Activated CD8-positive, alpha-beta T cell treated with anti-CD3 and anti-CD28 coated beads for 36 hours (primary cell): Measurements from ENCODE around the gene ATP2B2. TPM values are rescaled to one million over a fixed set of nuclear protein-coding genes. Genes with fewer than 3 reads are reported as not detected.

Experiments
- ATAC-seq: fragments of 200-7000 bp; cut with Tn5 transposase; one replicate; pipeline ENCODE4 v1.10.0; 2021; ENCODE audit warnings: mild to moderate bottlenecking, moderate library complexity
- CTCF ChIA-PET: fragments of 350-600 bp; sonication (Branson Sonifier 250); formaldehyde crosslinking; loops from one replicate; lab custom pipeline; 2021; ENCODE audit warnings: antibody characterized with exemption; lab: Charles Lee
- POLR2A ChIA-PET: fragments of 350-600 bp; sonication (Branson Sonifier 250); formaldehyde crosslinking; loops from one replicate; lab custom pipeline; 2021; ENCODE audit warnings: antibody characterized with exemption; lab: Charles Lee
- DNase-seq: peaks from one replicate; pipeline ENCODE4 v3.0.0-alpha.2; 2020
- H3K27ac Mint-ChIP-seq: one replicate; pipeline ENCODE4 v1.8.0; 2021; ENCODE audit warnings: mild to moderate bottlenecking, mixed read lengths
- H3K27me3 Mint-ChIP-seq: one replicate; pipeline ENCODE4 v1.8.0; 2021; ENCODE audit warnings: mixed read lengths
- H3K36me3 Mint-ChIP-seq: one replicate; pipeline ENCODE4 v1.8.0; 2021; ENCODE audit warnings: low read depth, mixed read lengths
- H3K4me1 Mint-ChIP-seq: one replicate; pipeline ENCODE4 v1.8.0; 2021; ENCODE audit warnings: low read depth, mixed read lengths
- H3K4me3 Mint-ChIP-seq: one replicate; pipeline ENCODE4 v1.8.0; 2021; ENCODE audit warnings: mild to moderate bottlenecking, moderate library complexity, mixed read lengths
- H3K9me3 Mint-ChIP-seq: one replicate; pipeline ENCODE4 v1.8.0; 2021; ENCODE audit warnings: mixed read lengths
- CTCF ChIP-seq: fragments of 200-600 bp; IDR thresholded peaks from one replicate; pipeline ENCODE4 v1.8.0; 2022; ENCODE audit warnings: antibody characterized with exemption, mild to moderate bottlenecking
- intact Hi-C: fragments of 100-400 bp; cut with micrococcal nuclease; formaldehyde crosslinking; loops from one replicate; pipeline ENCODE4 v1.10.0; 2022
- total RNA-seq, 2 experiments: library from RNA; stranded (reverse); gene quantifications; one replicate each; pipeline ENCODE4 v1.2.3, GENCODE V29; 2021

ATP2B2 gene
- total RNA-seq, 2 experiments from 2014 or later: not detected

DNA sequence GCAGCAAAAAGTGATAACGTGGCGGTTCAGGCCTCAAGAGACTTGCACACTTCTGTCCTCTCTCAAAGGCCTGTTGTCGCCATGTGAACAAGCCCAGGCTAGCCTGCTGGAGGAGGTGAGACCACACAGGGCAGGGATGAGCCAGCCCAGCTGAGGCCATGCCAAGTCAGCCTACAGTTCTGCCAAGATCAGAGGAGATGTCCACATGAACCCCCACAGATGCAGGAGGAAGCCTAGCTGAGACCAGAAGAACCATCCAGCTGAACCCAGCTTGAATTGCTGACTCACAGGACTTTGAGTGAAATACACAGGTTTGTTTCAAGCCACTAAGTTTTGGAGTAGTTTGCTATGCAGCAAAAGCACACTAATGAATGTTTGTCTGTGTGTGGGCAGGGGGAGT lies 134.2 kb downstream of the ATP2B2 start:
- Mint-ChIP-seq H3K27me3 (peaks cover 16% of the 10 kb centered on the region), H3K4me1 (peaks cover 16% of the 10 kb centered on the region), H3K4me3 (no peak overlapping the region), H3K9me3 (peaks cover 3% of the 10 kb centered on the region), H3K27ac (no peak overlapping the region), H3K36me3 (no peaks in the 10 kb centered on the region)
- no peak for TF ChIP-seq CTCF
- DNase-seq (no peak), ATAC-seq (no peak)
- intact Hi-C loops: no loop called here
- ChIA-PET CTCF (no interaction called here), POLR2A (no interaction called here)

DNA sequence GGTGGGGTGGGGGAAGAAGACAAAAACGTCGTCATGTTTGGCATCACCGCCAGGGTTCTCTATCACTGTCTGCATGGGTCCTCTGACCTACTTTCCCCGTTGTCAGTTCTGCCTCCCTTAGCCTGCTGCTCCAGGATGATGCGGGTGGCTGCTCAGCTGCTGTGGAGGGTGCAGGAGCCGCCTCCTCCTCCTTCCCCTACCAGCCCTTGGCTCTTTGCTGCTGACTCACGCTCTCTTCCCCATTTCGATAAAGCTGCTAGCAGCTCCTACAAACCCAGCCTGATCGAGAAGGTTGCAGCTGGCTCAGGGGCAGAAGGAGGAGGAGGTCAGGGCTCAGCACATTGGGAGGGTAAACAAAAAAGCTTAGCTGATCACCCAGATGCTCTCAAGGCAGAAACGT lies 135.0 kb downstream of the ATP2B2 start:
- Mint-ChIP-seq H3K27ac (no peak overlapping the region), H3K4me3 (no peak overlapping the region), H3K9me3 (peaks cover 3% of the 10 kb centered on the region), H3K27me3 (peaks cover 14% of the 10 kb centered on the region), H3K36me3 (no peaks in the 10 kb centered on the region), H3K4me1 (peaks cover 24% of the 10 kb centered on the region)
- CTCF ChIA-PET: interaction anchor here (1.2 kb wide), 1 partner anchor 26 kb away, joined by 4 read pairs; no protein-coding TSS in a partner anchor
- intact Hi-C loops: no loop called here
- no peak for DNase-seq
- POLR2A ChIA-PET: no interaction called here
- no peak for TF ChIP-seq CTCF
- ATAC-seq: peak; percentile 20

GRCh38 chr3:10368512-10368911 lies 136.9 kb downstream of the ATP2B2 start:
- no peak overlapping the region for H3K4me3 Mint-ChIP-seq
- CTCF ChIA-PET: interaction anchor here (1.5 kb wide), 1 partner anchor 47 kb away, joined by 5 read pairs; no protein-coding TSS in a partner anchor
- no peaks in the 10 kb centered on the region for H3K36me3 Mint-ChIP-seq
- DNase-seq (no peak), ATAC-seq (no peak)
- no peak for TF ChIP-seq CTCF
- POLR2A ChIA-PET: no interaction called here
- H3K4me1 Mint-ChIP-seq: peaks cover 33% of the 10 kb centered on the region
- H3K27me3 Mint-ChIP-seq: peaks cover 14% of the 10 kb centered on the region
- intact Hi-C loops: no loop called here
- H3K9me3 Mint-ChIP-seq: peaks cover 3% of the 10 kb centered on the region
- no peak overlapping the region for H3K27ac Mint-ChIP-seq

DNA sequence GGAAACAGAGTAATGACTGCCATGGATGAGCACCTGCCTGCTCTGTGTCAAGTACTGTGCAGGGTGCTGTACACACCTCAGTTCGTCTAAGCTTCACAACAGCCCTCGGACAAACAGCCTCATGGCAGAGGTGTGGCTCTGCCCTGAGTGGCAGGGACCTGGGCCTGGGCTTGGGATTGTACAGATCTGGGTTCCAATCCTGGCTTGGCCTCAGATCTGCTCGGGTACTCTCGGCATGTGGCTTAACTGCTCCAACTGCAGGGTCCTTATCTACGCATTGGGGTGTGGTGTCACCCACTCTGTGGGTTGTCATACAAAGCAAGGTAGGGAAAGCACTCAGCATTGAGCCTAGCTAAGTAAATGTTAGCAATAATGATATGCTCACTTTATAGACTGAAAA lies 137.9 kb downstream of the ATP2B2 start:
- Mint-ChIP-seq H3K36me3 (no peaks in the 10 kb centered on the region), H3K27me3 (peaks cover 14% of the 10 kb centered on the region), H3K4me3 (no peak overlapping the region), H3K4me1 (peaks cover 36% of the 10 kb centered on the region), H3K27ac (no peak overlapping the region), H3K9me3 (peaks cover 3% of the 10 kb centered on the region)
- ChIA-PET CTCF (interaction anchor here (1.1 to 1.9 kb wide), 4 partner anchors 23 to 372 kb away, joined by 3 to 6 read pairs (median 5); no protein-coding TSS in a partner anchor), POLR2A (interaction anchor here (1.3 to 1.4 kb wide), 2 partner anchors 37 to 46 kb away, joined by 3 to 5 read pairs; no protein-coding TSS in a partner anchor)
- no peak for DNase-seq
- no peak for ATAC-seq
- intact Hi-C loops: no loop called here
- no peak for TF ChIP-seq CTCF

DNA sequence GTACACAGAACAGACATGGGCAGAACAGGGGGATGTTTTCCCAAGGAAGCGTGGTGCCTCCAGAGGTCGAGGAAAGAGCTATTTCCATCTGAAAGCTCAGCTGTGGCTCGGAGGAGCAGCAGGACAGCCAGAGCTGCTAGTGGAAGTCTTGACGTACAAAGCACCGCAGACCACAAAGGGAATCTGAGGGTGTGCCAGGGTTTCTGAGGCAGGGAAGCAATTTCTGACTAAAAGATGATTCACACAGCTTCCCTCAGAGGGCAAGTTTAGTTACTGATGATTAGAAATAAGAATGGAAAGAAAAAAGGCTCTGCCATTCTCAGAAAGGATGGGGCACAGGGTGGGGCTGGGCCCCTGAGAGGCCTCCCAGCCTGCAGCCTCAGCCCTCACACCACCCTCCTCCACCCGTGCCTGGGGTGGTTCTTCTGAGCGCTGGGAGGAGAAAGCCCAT lies 138.7 kb downstream of the ATP2B2 start:
- Mint-ChIP-seq H3K36me3 (no peaks in the 10 kb centered on the region), H3K27me3 (peaks cover 17% of the 10 kb centered on the region), H3K27ac (peak overlapping the region; percentile 9), H3K4me3 (no peak overlapping the region), H3K9me3 (peaks cover 3% of the 10 kb centered on the region), H3K4me1 (peaks cover 36% of the 10 kb centered on the region)
- intact Hi-C loops: no loop called here
- DNase-seq: peak; percentile 60
- ChIA-PET POLR2A (interaction anchor here (1.3 to 1.4 kb wide), 2 partner anchors 37 to 47 kb away, joined by 3 to 5 read pairs; no protein-coding TSS in a partner anchor), CTCF (interaction anchor here (1.1 to 1.9 kb wide), 4 partner anchors 22 to 373 kb away, joined by 3 to 6 read pairs (median 5); no protein-coding TSS in a partner anchor)
- peak; percentile 81 for ATAC-seq
- no peak for TF ChIP-seq CTCF
